Renal pelvis (tissue), 12 donors: ENCODE results near the gene MYADM. TPM values are rescaled to one million over a fixed set of nuclear protein-coding genes. Genes with fewer than 3 reads are reported as not detected.
"Not testable (repeated sequence)": the region's sequence is repeated elsewhere in the genome, so short reads cannot be mapped to it uniquely, and the experiment has no call there.

Experiments used
- DNase-seq: peaks from one replicate; pipeline ENCODE4 v3.0.0-alpha.2; 2013
- long read RNA-seq, 16 experiments: transcript quantifications; one replicate each; lab custom pipeline, GENCODE V29; 2026
- polyA plus RNA-seq, 3 donors: library from polyadenylated mRNA; unstranded; fragments of 120-200 nt; gene quantifications; one replicate each; pipeline ENCODE4 v1.2.1, GENCODE V29; 2013; ENCODE audit not compliant: insufficient read length in 3 of 3

MYADM gene, protein sequence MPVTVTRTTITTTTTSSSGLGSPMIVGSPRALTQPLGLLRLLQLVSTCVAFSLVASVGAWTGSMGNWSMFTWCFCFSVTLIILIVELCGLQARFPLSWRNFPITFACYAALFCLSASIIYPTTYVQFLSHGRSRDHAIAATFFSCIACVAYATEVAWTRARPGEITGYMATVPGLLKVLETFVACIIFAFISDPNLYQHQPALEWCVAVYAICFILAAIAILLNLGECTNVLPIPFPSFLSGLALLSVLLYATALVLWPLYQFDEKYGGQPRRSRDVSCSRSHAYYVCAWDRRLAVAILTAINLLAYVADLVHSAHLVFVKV
- polyA plus RNA-seq: 10 to 100 TPM; 62.7 to 79.8 (median 79.1) TPM
- long read RNA-seq, donor 1, transcript MYADM-202 (2 exons, 1,492 nt): major isoform, 11 of 26 reads
- long read RNA-seq, donor 1, transcript MYADM-204 (3 exons, 3,056 nt): major isoform, 11 of 26 reads
- long read RNA-seq, donor 1, partial matches to known transcripts: 0 of 26 reads
- long read RNA-seq, donor 1, other reads (novel, unspliced or antisense): 0 of 26 reads
- long read RNA-seq, donor 2, transcript MYADM-202 (2 exons, 1,492 nt): minor isoform, 10 of 30 reads
- long read RNA-seq, donor 2, transcript MYADM-204 (3 exons, 3,056 nt): major isoform, 16 of 30 reads
- long read RNA-seq, donor 2, partial matches to known transcripts: 0 of 30 reads
- long read RNA-seq, donor 2, other reads (novel, unspliced or antisense): 0 of 30 reads
- long read RNA-seq, donor 3, transcript MYADM-204 (3 exons, 3,056 nt): major isoform, 27 of 46 reads
- long read RNA-seq, donor 3, transcript MYADM-202 (2 exons, 1,492 nt): minor isoform, 12 of 46 reads
- long read RNA-seq, donor 3, partial matches to known transcripts: 0 of 46 reads
- long read RNA-seq, donor 3, other reads (novel, unspliced or antisense): 0 of 46 reads
- long read RNA-seq, donor 4, transcript MYADM-204 (3 exons, 3,056 nt): minor isoform, 6 of 166 reads
- long read RNA-seq, donor 4, transcript MYADM-202 (2 exons, 1,492 nt): major isoform, 7 of 166 reads
- long read RNA-seq, donor 4, partial matches to known transcripts: 150 of 166 reads
- long read RNA-seq, donor 4, other reads (novel, unspliced or antisense): 0 of 166 reads
- long read RNA-seq, donor 5, transcript MYADM-204 (3 exons, 3,056 nt): major isoform, 6 of 15 reads
- long read RNA-seq, donor 5, partial matches to known transcripts: 0 of 15 reads
- long read RNA-seq, donor 5, other reads (novel, unspliced or antisense): 0 of 15 reads
- long read RNA-seq, donor 6, transcript MYADM-202 (2 exons, 1,492 nt): minor isoform, 7 of 22 reads
- long read RNA-seq, donor 6, transcript MYADM-204 (3 exons, 3,056 nt): major isoform, 10 of 22 reads
- long read RNA-seq, donor 6, partial matches to known transcripts: 0 of 22 reads
- long read RNA-seq, donor 6, other reads (novel, unspliced or antisense): 0 of 22 reads
- long read RNA-seq, donor 7, transcript MYADM-207 (3 exons, 1,009 nt): minor isoform, 9 of 54 reads
- long read RNA-seq, donor 7, transcript MYADM-204 (3 exons, 3,056 nt): major isoform, 22 of 54 reads
- long read RNA-seq, donor 7, transcript MYADM-202 (2 exons, 1,492 nt): minor isoform, 21 of 54 reads
- long read RNA-seq, donor 7, partial matches to known transcripts: 0 of 54 reads
- long read RNA-seq, donor 7, other reads (novel, unspliced or antisense): 0 of 54 reads
- long read RNA-seq, donor 8, transcript MYADM-207 (3 exons, 1,009 nt): minor isoform, 7 of 57 reads
- long read RNA-seq, donor 8, transcript MYADM-202 (2 exons, 1,492 nt): minor isoform, 15 of 57 reads
- long read RNA-seq, donor 8, transcript MYADM-204 (3 exons, 3,056 nt): major isoform, 33 of 57 reads
- long read RNA-seq, donor 8, partial matches to known transcripts: 0 of 57 reads
- long read RNA-seq, donor 8, other reads (novel, unspliced or antisense): 0 of 57 reads
- long read RNA-seq, donor 9, transcript MYADM-202 (2 exons, 1,492 nt): minor isoform, 11 of 50 reads
- long read RNA-seq, donor 9, transcript MYADM-207 (3 exons, 1,009 nt): minor isoform, 5 of 50 reads
- long read RNA-seq, donor 9, transcript MYADM-204 (3 exons, 3,056 nt): major isoform, 31 of 50 reads
- long read RNA-seq, donor 9, partial matches to known transcripts: 0 of 50 reads
- long read RNA-seq, donor 9, other reads (novel, unspliced or antisense): 0 of 50 reads
- long read RNA-seq, donor 10, transcript MYADM-204 (3 exons, 3,056 nt): major isoform, 12 of 25 reads
- long read RNA-seq, donor 10, transcript MYADM-202 (2 exons, 1,492 nt): minor isoform, 6 of 25 reads
- long read RNA-seq, donor 10, transcript MYADM-207 (3 exons, 1,009 nt): minor isoform, 6 of 25 reads
- long read RNA-seq, donor 10, partial matches to known transcripts: 0 of 25 reads
- long read RNA-seq, donor 10, other reads (novel, unspliced or antisense): 0 of 25 reads
- long read RNA-seq, donor 11, transcript MYADM-202 (2 exons, 1,492 nt): major isoform, 13 of 42 reads
- long read RNA-seq, donor 11, transcript MYADM-204 (3 exons, 3,056 nt): minor isoform, 10 of 42 reads
- long read RNA-seq, donor 11, partial matches to known transcripts: 13 of 42 reads
- long read RNA-seq, donor 11, other reads (novel, unspliced or antisense): 0 of 42 reads
- long read RNA-seq, donor 12, transcript MYADM-202 (2 exons, 1,492 nt): minor isoform, 20 of 52 reads
- long read RNA-seq, donor 12, transcript MYADM-207 (3 exons, 1,009 nt): minor isoform, 8 of 52 reads
- long read RNA-seq, donor 12, transcript MYADM-204 (3 exons, 3,056 nt): major isoform, 21 of 52 reads
- long read RNA-seq, donor 12, partial matches to known transcripts: 0 of 52 reads
- long read RNA-seq, donor 12, other reads (novel, unspliced or antisense): 0 of 52 reads
- long read RNA-seq, donor 13, transcript MYADM-204 (3 exons, 3,056 nt): major isoform, 9 of 14 reads
- long read RNA-seq, donor 13, partial matches to known transcripts: 0 of 14 reads
- long read RNA-seq, donor 13, other reads (novel, unspliced or antisense): 0 of 14 reads
- long read RNA-seq, donor 14, transcript MYADM-202 (2 exons, 1,492 nt): minor isoform, 26 of 71 reads
- long read RNA-seq, donor 14, transcript MYADM-207 (3 exons, 1,009 nt): minor isoform, 9 of 71 reads
- long read RNA-seq, donor 14, transcript MYADM-204 (3 exons, 3,056 nt): major isoform, 31 of 71 reads
- long read RNA-seq, donor 14, partial matches to known transcripts: 0 of 71 reads
- long read RNA-seq, donor 14, other reads (novel, unspliced or antisense): 0 of 71 reads
- long read RNA-seq, donor 15, transcript MYADM-207 (3 exons, 1,009 nt): minor isoform, 7 of 47 reads
- long read RNA-seq, donor 15, transcript MYADM-204 (3 exons, 3,056 nt): major isoform, 28 of 47 reads
- long read RNA-seq, donor 15, transcript MYADM-202 (2 exons, 1,492 nt): minor isoform, 9 of 47 reads
- long read RNA-seq, donor 15, partial matches to known transcripts: 0 of 47 reads
- long read RNA-seq, donor 15, other reads (novel, unspliced or antisense): 0 of 47 reads
- long read RNA-seq, donor 16, transcript MYADM-204 (3 exons, 3,056 nt): major isoform, 21 of 62 reads
- long read RNA-seq, donor 16, transcript MYADM-202 (2 exons, 1,492 nt): minor isoform, 17 of 62 reads
- long read RNA-seq, donor 16, partial matches to known transcripts: 20 of 62 reads
- long read RNA-seq, donor 16, other reads (novel, unspliced or antisense): 0 of 62 reads

DNA sequence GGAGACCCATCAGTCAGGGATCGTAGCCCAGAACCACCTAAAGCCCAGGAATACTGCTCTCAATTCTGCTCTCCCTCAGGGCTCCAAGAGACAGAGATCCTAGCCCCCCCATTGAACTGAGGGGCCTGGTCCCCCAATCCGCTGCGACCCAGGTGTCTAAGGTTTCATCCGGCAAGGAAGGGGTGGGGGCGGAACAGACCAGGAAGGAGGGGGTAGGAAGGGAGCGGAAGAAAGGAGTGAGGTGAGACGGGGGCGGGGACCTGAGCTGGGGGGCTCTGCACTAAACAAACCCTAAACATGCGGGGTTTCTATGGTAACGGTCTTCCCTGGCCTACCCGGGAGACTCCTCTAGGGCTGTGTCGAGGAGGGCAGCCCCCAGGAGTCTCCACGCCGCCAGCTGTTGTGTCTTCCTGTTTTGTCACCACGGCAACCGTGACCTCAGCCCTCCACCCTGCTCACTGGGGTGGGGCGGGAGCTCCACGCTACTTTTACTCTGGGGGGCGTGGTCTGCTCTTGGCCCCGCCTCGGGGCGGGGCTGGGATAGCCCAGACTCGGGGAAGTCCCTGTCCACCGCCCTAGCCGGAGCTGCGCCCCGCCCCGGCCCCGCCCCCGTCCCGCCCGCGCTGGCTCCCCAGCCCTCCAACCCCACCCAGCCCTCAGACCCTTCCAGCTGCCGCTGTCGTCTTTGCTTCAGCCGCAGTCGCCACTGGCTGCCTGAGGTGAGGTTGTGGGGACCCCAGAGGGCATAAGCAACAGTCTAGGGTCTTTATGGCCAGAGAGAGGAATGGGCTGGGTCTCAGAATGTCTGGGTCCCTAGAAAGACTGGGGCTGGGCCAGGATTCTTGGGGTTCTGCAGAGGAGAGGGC, at the start of gene MYADM:
MYADM (plus strand) TSS at position 659 of the 866 bp plus-strand sequence. CDS start 5,647 bp downstream, outside the sequence.
- peak; percentile 99 for DNase-seq

DNA sequence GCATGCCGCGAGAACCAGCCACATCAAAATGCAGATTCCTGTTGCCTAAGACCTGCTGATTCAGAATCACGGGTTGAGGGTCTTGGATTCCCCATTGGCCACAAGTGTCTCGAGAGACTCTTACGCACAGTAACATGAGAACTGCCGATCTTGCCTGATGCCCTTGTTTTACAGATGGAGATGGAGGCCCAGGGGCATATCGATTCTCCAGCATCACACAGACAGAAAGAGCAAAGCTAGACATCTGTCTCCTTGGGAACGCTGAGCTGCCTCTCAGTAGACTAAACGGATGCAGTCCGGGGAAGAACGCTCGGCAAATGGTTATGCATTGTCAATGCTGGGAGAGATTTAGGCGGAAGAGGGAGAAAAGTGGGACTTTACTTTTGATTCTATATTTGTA, 48.9 kb upstream of the MYADM start:
- DNase-seq: no peak

DNA sequence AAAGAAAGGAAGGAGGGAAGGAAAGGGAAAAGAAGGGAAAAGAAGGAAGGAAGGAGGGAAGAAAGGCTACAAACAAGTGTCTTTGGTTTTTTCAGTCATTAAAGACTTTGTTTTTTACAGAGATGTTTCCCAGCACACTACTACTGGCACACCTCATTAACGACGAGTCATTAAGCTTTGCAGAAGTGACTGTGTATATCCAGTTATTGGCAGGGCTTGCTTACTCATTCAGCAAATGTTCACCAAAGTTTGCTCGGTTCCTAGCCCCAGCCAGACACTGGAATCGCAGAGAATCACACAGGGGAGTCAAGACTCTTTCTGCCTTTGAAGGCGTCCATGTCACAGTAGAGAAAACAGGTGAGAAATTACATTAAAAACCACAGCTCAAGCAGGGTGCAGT, 47.8 kb upstream of the MYADM start:
- no peak for DNase-seq

DNA sequence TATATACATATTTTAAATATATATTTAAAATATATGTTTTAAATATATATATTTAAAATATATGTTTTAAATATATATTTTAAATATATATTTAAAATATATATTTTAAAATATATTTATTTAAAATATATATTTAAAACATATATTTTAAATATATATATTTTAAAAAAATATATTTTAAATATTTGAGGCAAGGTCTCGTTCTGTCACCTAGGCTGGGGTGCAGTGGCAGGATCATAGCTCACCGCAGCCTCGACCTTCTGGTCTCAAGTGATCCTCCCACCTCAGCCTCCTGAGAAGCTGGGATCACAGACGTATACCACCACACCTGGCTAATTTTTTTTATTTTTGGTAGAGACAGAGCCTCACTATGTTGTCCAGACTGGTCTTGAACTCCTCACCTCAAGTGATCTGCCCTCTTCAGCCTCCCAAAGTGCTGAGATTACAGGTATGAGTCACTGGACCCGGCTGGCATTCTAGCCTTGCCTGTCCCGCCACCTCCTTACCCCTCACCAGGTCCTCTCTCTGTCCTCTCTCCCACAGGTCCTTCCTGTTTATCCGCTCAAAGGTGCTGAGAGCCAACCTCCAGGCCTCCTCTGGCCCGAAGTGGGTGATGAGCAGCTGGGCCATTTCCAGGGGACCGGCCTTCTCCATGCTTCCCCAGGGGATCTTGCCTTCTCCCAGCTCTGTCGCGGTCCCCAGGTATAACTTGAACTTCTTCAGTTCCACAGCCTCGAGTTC, 44.1 kb upstream of the MYADM start:
- no peak for DNase-seq

DNA sequence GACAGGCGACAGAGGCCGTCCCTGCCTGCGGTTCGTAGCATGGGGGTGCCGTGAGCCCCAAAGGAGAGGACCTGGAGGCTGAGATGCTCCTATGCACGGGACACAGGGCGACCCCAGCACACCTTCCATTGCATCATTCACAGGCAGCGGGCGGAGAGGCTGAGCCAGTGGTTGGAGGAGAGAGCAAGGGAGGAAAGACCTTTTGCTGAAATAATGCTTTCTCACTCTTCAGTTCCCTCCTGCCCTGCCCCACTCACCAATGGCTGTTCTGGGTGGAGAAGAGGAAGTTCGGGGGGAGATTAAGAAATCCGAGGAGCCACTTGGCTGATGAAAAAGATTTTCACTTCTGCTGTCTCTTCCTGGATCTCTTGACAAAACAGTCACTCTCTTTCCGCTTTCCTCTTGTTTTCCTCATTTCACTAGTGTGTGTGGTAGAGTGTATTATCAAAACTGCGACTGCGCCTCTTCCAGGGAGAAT, 43.5 kb upstream of the MYADM start, which contains the start of gene NLRP12:
NLRP12 (minus strand) TSS at position 181 of the 478 bp plus-strand sequence; CDS start at position 41, 140 bp downstream.
- no peak for DNase-seq

DNA sequence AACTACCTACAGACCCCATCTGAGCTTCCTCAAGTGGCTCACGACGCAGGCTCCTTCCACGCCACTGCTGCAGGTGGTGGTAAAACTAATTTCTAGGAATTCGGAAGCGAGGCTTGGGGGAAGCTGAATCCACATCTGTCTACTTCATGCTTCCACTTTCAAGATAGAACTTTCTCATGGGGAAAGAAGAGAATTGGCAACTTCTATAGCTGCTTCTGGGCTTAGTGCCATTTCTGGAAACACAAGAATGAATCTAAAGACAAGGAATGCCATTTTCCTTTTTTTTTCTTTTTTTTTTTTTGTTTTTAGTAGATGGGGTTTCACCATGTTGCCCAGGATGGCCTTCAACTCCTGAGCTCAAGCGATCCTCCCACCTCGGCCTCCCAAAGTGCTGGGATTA, 40.8 kb upstream of the MYADM start:
- DNase-seq: no peak

DNA sequence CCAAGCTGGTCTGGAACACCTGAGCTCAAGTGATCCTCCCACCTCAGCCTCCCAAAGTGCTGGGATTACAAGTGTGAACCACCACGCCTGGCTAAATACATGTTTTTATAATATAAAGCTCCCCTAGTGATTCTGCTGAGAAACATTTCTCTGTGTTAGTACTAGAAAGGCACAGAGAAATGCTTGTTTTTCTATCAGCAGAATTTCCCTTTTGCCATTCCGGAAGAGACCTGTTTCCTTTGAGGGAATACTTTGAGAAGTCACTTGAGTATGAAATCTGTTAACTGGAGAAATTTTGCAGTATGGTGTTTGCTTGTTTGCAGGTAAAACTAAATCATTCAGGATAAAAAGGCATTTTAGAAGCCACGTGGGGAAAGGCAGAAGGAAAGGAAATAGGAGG, 39.2 kb upstream of the MYADM start:
- DNase-seq: no peak

DNA sequence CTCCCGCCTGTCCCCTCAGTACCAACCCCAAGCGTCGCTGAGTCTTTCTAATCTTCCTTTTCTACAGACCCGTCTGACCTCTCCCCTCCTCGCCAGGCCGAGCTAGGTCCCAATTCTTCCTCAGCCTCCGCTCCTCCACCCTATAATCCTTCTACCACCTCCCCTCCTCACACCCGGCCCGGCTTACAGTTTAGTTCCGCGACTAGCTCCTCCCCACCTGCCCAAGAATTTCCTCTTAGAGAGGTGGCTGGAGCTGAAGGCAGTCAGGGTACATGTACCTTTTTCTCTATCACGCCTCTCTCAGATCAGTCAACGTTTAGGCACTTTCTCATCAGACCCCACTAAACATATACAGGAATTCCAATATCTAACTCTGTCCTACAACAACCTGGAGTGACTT, 34.8 kb upstream of the MYADM start:
- not testable (repeated sequence) for DNase-seq

DNA sequence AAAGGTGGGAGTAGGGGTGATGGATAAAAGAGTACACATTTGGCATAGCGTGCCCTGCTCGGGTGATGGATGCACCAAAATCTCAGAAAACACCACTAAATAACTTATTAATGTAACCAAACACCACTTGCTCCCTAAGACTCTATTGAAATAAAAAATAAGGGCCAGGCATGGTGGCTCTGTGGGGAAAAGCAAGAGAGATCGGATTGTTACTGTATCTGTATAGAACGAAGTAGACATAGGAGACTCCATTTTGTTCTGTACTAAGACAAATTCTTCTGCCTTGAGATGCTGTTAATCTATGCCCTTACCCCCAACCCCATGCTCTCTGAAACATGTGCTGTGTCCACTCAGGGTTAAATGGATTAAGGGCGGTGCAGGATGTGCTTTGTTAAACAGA, 29.2 kb upstream of the MYADM start:
- DNase-seq: not testable (repeated sequence)

DNA sequence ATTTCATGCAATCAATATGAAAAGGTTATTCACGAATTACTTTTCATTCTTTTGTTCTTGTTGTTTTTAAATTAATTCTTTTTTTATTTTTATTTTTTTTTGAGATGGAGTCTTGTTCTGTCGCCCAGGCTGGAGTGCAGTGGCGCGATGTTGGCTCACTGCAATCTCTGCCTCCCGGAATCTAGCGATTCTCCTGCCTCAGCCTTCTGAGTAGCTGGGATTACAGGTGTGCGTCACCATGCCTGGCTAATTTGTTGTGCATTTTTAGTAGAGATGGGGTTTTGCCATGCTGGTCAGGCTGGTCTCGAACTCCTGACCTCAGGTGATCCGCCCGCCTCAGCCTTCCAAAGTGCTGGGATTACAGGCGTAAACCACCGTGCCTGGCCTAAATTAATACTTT, 27.4 kb upstream of the MYADM start:
- not testable (repeated sequence) for DNase-seq

DNA sequence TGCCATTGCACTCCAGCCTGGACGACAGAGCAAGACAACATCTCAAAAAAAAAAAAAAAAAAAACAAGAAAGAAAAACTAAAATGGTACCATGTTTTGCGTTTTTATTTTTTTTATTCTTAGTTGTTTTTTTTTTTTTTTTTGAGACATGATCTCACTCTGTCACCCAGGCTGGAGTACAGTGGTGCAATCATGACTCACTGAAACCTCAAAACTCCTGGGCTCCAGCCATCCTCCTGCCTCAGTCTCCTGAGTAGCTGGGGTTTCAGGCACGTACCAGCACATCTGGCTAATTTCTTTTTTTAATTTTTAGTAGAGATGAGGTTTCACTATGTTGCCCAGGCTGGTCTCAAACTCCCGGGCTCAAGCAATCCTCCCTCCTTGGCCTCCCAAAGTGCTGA, 26.8 kb upstream of the MYADM start:
- DNase-seq: not testable (repeated sequence)

DNA sequence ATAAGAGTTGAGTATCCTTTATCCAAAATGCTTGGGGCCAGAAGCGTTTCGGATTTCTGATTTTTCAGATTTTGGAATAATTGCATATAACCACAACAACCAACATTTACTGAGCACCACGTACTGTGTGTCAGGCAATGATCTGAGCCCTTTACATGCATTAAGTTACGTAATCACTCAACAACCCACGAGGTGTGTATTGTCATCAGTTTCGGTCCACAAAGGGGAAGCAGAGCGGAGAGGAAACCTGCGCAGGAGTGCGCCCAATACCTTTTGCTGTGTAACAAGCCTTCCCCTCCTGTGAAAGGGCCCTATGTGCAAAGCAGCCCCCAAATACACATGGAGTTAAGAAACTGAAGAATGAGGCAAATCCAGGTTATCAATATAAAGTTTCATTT, 22.8 kb upstream of the MYADM start:
- DNase-seq: no peak

DNA sequence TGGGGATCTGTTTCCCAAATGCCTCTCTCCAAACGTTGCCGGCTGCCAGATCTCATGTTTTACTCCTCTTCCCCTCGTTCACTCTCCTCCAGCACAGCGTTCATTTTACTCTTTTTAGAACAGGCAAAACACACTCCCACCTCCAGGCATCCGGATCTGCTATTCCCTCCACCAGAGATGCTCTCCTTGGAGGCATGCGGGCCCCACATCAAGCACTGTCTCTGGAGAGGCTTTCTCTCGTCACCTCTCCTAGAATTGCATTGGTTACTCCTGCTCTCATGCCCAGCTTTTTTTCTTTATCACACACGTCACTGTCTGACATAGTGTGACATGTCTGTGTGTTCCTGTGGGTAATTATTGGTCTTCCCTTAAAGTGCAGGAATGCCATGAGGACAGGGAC, 20.1 kb upstream of the MYADM start:
- DNase-seq: no peak

DNA sequence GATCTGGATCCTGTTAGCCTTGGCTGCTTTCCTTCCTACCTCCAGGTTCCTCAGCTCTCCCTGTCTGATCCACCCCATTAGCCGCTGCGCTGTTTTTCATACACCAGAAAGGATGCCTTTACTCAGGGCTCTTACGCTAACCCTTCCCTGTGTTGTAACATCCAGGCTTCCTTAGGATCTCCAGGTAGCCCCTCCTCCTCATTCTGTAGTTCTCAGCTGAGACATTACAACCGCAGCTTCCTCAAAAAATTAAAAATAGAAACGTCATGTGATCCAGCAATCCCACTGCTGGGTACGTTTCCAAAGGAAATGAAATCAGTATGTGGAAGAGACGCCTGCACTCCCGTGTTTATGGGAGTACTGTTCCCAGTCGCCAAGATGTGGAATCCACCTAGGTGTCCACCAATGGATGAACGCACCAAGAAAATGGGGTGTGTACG, 18.4 kb upstream of the MYADM start:
- DNase-seq: no peak
